OCI-LY7 (cell line): ENCODE results near the gene RAB3D. TPM values are rescaled to one million over a fixed set of nuclear protein-coding genes. Genes with fewer than 3 reads are reported as not detected.
A peak's percentile ranks its signal among the peaks of the same experiment; 100 is the strongest.

ENCODE experiments used
- BruUV-seq: library from RNA; stranded (reverse); fragments of 400-500 nt; replicated peaks from 2 replicates; lab custom pipeline; 2021; lab: Mats Ljungman, UMichigan
- CTCF ChIA-PET: fragments of 300-600 bp; sonication (Branson Sonifier 250); formaldehyde crosslinking; loops from one replicate; lab custom pipeline; 2022; ENCODE audit warnings: antibody characterized with exemption; ENCODE audit not compliant: unreplicated experiment; lab: Charles Lee
- POLR2A ChIA-PET: fragments of 300-600 bp; sonication (Branson Sonifier 250); formaldehyde crosslinking; loops from one replicate; lab custom pipeline; 2022; ENCODE audit warnings: antibody characterized with exemption; lab: Charles Lee
- DNase-seq: peaks from one replicate; pipeline ENCODE4 v3.0.0-alpha.2; 2015; ENCODE audit warnings: low spot score
- H2AFZ ChIP-seq: fragments of 200-600 bp; sonication (generic), shearing (Covaris generic); 2 replicates; pipeline ENCODE4 v1.6.1; 2014; ENCODE audit warnings: mild to moderate bottlenecking, antibody characterized with exemption, low read length, moderate library complexity
- H3K27ac ChIP-seq: fragments of 200-600 bp; sonication (generic); 2 replicates; pipeline ENCODE4 v1.5.1; 2014; ENCODE audit warnings: mixed run types, low read depth, mild to moderate bottlenecking, moderate library complexity, low read length, inconsistent platforms; ENCODE audit not compliant: poor library complexity, severe bottlenecking
- H3K36me3 ChIP-seq: fragments of 200-600 bp; sonication (generic); 2 replicates; pipeline ENCODE4 v1.6.1; 2014; ENCODE audit warnings: mild to moderate bottlenecking, antibody characterized with exemption, low read length, moderate library complexity, mixed read lengths; ENCODE audit not compliant: insufficient read depth
- H3K4me1 ChIP-seq: fragments of 200-600 bp; sonication (generic); 2 replicates; pipeline ENCODE4 v1.5.1; 2014; ENCODE audit warnings: mild to moderate bottlenecking, low read length; ENCODE audit not compliant: insufficient read depth, poor library complexity, severe bottlenecking
- H3K4me2 ChIP-seq: fragments of 200-600 bp; sonication (generic); 2 replicates; pipeline ENCODE4 v1.6.1; 2014; ENCODE audit warnings: mild to moderate bottlenecking, low read length
- H3K4me3 ChIP-seq: fragments of 200-600 bp; sonication (generic); 2 replicates; pipeline ENCODE4 v1.5.1; 2014; ENCODE audit warnings: mild to moderate bottlenecking, low read depth, low read length; ENCODE audit not compliant: poor library complexity, severe bottlenecking
- H3K79me2 ChIP-seq: fragments of 200-600 bp; sonication (generic); 2 replicates; pipeline ENCODE4 v1.6.1; 2016; ENCODE audit warnings: low read depth, mild to moderate bottlenecking, low read length, moderate library complexity, mixed read lengths; ENCODE audit not compliant: insufficient read depth
- H3K9me2 ChIP-seq: fragments of 200-600 bp; sonication (generic); 2 replicates; pipeline ENCODE4 v1.6.1; 2016; ENCODE audit warnings: mild to moderate bottlenecking, low read length, mixed read lengths; ENCODE audit not compliant: insufficient read depth
- H3K9me3 ChIP-seq: fragments of 200-600 bp; sonication (generic); 2 replicates; pipeline ENCODE4 v1.6.1; 2014; ENCODE audit warnings: mild to moderate bottlenecking, mixed run types, low read length, mixed read lengths
- H4K20me1 ChIP-seq: fragments of 200-600 bp; sonication (generic); 2 replicates; pipeline ENCODE4 v1.6.1; 2014; ENCODE audit warnings: mild to moderate bottlenecking, antibody characterized with exemption, low read length, moderate library complexity, mixed read lengths; ENCODE audit not compliant: insufficient read depth
- CTCF ChIP-seq: fragments of 200-600 bp; sonication (generic); conservative IDR thresholded peaks from 2 replicates; pipeline ENCODE4 v1.5.1; 2014; ENCODE audit warnings: mild to moderate bottlenecking, antibody characterized with exemption, low read length, moderate library complexity, mixed read lengths
- EZH2phosphoT487 ChIP-seq: fragments of 200-600 bp; sonication (generic); IDR thresholded peaks from 2 replicates; pipeline ENCODE4 v1.6.1; 2018; ENCODE audit warnings: low read depth, borderline replicate concordance, mild to moderate bottlenecking, mixed run types, antibody characterized with exemption, low read length, moderate library complexity, mixed read lengths
- intact Hi-C: fragments of 100-400 bp; cut with micrococcal nuclease; formaldehyde crosslinking; loops from one replicate; pipeline ENCODE4 v1.10.0; 2022; ENCODE audit not compliant: unreplicated experiment
- total RNA-seq, 2 experiments: library from RNA; depleted of rRNA in 1 of 2; stranded (reverse); fragments of >200 nt in 1 of 2; shearing (Covaris generic) in 1 of 2; gene quantifications; 2 replicates each; pipeline ENCODE4 v1.2.3, GENCODE V29; 2014 to 2022

The RAB3D gene
- total RNA-seq, 2 experiments from 2014 or later: 1.9 to 8.4 TPM

- H3K4me1 ChIP-seq: peaks cover 21% of the 10 kb centered on the region
- ChIA-PET POLR2A (interaction anchor here (0.6 to 1.0 kb wide), 3 partner anchors 81 to 345 kb away, joined by 3 to 7 read pairs (median 4); partner anchors contain the start of gene SWSAP1), CTCF (interaction anchor here (0.6 kb wide), 1 partner anchor 26 kb away, joined by 4 read pairs; no protein-coding TSS in a partner anchor)
- no peak for TF ChIP-seq EZH2phosphoT487
- peak; percentile 94 for TF ChIP-seq CTCF
- no peaks in the 10 kb centered on the region for H3K79me2 ChIP-seq
- H3K9me3 ChIP-seq: no peaks in the 10 kb centered on the region
- peak overlapping the region; percentile 58 for H3K4me2 ChIP-seq
- no peaks in the 10 kb centered on the region for H4K20me1 ChIP-seq
- DNase-seq: peak; percentile 79
- intact Hi-C loops: loop anchor here (1.0 to 5.0 kb wide), 5 partner anchors 53 to 189 kb away; partner anchors contain the start of genes CCDC159, ODAD3, PRKCSH and SWSAP1
- H3K4me3 ChIP-seq: peak overlapping the region; percentile 20
- no peak overlapping the region for H3K27ac ChIP-seq
- no peaks in the 10 kb centered on the region for H3K36me3 ChIP-seq
- no peaks in the 10 kb centered on the region for H3K9me2 ChIP-seq
- no TSS peak for BruUV-seq
- H2AFZ ChIP-seq: peak overlapping the region; percentile 48
These were observed 45.7 kb downstream of the RAB3D start for GRCh38 chr19:11293433-11294389.

- intact Hi-C loops: loop anchor here (2.0 to 5.0 kb wide), 4 partner anchors 55 to 191 kb away; partner anchors contain the start of genes CCDC159, ODAD3, PRKCSH and SWSAP1
- H3K27ac ChIP-seq: no peak overlapping the region
- H2AFZ ChIP-seq: no peak overlapping the region
- no peaks in the 10 kb centered on the region for H4K20me1 ChIP-seq
- ChIA-PET POLR2A (interaction anchor here (1.1 kb wide), 1 partner anchor 160 kb away, joined by 5 read pairs; no protein-coding TSS in a partner anchor), CTCF (no interaction called here)
- H3K9me2 ChIP-seq: no peaks in the 10 kb centered on the region
- H3K9me3 ChIP-seq: no peaks in the 10 kb centered on the region
- H3K4me3 ChIP-seq: no peak overlapping the region
- no TSS peak for BruUV-seq
- peaks cover 21% of the 10 kb centered on the region for H3K4me1 ChIP-seq
- TF ChIP-seq CTCF (no peak), EZH2phosphoT487 (no peak)
- no peak for DNase-seq
- no peak overlapping the region for H3K4me2 ChIP-seq
- no peaks in the 10 kb centered on the region for H3K79me2 ChIP-seq
- H3K36me3 ChIP-seq: no peaks in the 10 kb centered on the region
These were observed 47.5 kb downstream of the RAB3D start for GRCh38 chr19:11291991-11292390.
